Spinal cord (tissue), 10 donors: Measurements from ENCODE around the gene IRS2. TPM values are rescaled to one million over a fixed set of nuclear protein-coding genes. Genes with fewer than 3 reads are reported as not detected.
A peak's percentile ranks its signal among the peaks of the same experiment; 100 is the strongest.

Experiments
- DNase-seq, 6 donors: peaks; one replicate each; pipeline versions ENCODE4 v3.0.0 to v3.0.0-alpha.2; 2013 to 2015; ENCODE audit warnings: low spot score in 6 of 6, low read depth in 4 of 6
- H3K27ac ChIP-seq: one replicate; pipeline ENCODE4 v1.5.1; 2013; ENCODE audit warnings: low read depth, low read length, control low read depth
- H3K27me3 ChIP-seq: one replicate; pipeline ENCODE4 v1.6.1; 2013; ENCODE audit warnings: low read length; ENCODE audit not compliant: control insufficient read depth, insufficient read depth
- H3K36me3 ChIP-seq: one replicate; pipeline ENCODE4 v1.6.1; 2013; ENCODE audit warnings: low read length; ENCODE audit not compliant: control insufficient read depth, insufficient read depth
- H3K4me1 ChIP-seq: one replicate; pipeline ENCODE4 v1.6.1; 2013; ENCODE audit warnings: low read length; ENCODE audit not compliant: control insufficient read depth, insufficient read depth
- H3K4me3 ChIP-seq: one replicate; pipeline ENCODE4 v1.5.1; 2013; ENCODE audit warnings: low read depth, low read length, control low read depth
- H3K9me3 ChIP-seq: one replicate; pipeline ENCODE4 v1.6.1; 2013; ENCODE audit warnings: low read length; ENCODE audit not compliant: control insufficient read depth, insufficient read depth
- WGBS: methylation state at CpG from one replicate; pipeline ENCODE4 v1.1.5; 2013; ENCODE audit warnings: missing lambda C conversion rate; ENCODE audit not compliant: insufficient coverage; 5-methylcytosine and 5-hydroxymethylcytosine counted together
- polyA plus RNA-seq, 2 donors: library from polyadenylated mRNA; unstranded; fragments of 120-200 nt; gene quantifications; one replicate each; pipeline ENCODE4 v1.2.1, GENCODE V29; 2013; ENCODE audit not compliant: insufficient read length in 2 of 2
- total RNA-seq, 2 donors: library from RNA; depleted of rRNA in 1 of 2; stranded (reverse); fragments of 120-200 nt in 1 of 2; fragments of >200 nt in 1 of 2; gene quantifications; one replicate each; pipeline versions ENCODE4 v1.2.3 to v1.2.4, GENCODE V29; 2013 to 2014
- donor health status: healthy.

The IRS2 gene
- total and polyA plus RNA-seq, 4 donors = 6.2 to 19.0 (median 14.5) TPM

- no peak overlapping the region for H3K27ac ChIP-seq
These were observed 12.6 kb downstream of the IRS2 start for GRCh38 chr13:109773786-109774185.

GRCh38 chr13:109773276-109773675, 13.1 kb downstream of the IRS2 start:
- 100% methylated on average over 2 of the region's 6 CpGs for WGBS
- DNase-seq = no peak
- H3K27ac ChIP-seq = no peak overlapping the region

More at GRCh38 chr13:109773786-109774185, 12.6 kb downstream of the IRS2 start:
- peaks cover 5% of the 10 kb centered on the region for H3K36me3 ChIP-seq
- H3K9me3 ChIP-seq = no peaks in the 10 kb centered on the region
- peaks cover 11% of the 10 kb centered on the region for H3K4me1 ChIP-seq
- no peak overlapping the region for H3K4me3 ChIP-seq
- no CpG with 5 or more reads among the region's 4 CpGs for WGBS
- no peak for DNase-seq
- H3K27me3 ChIP-seq = no peaks in the 10 kb centered on the region

GRCh38 chr13:109771926-109772325, 14.5 kb downstream of the IRS2 start:
- DNase-seq = no peak
- Histone ChIP-seq H3K9me3 (no peaks in the 10 kb centered on the region), H3K27ac (no peak overlapping the region), H3K36me3 (peaks cover 8% of the 10 kb centered on the region), H3K27me3 (no peaks in the 10 kb centered on the region), H3K4me3 (no peak overlapping the region), H3K4me1 (peaks cover 14% of the 10 kb centered on the region)
- WGBS = 92% methylated on average over 14 of the region's 15 CpGs

More at GRCh38 chr13:109773276-109773675, 13.1 kb downstream of the IRS2 start:
- H3K9me3 ChIP-seq = no peaks in the 10 kb centered on the region
- H3K4me1 ChIP-seq = peaks cover 11% of the 10 kb centered on the region
- no peak overlapping the region for H3K4me3 ChIP-seq
- peaks cover 5% of the 10 kb centered on the region for H3K36me3 ChIP-seq
- no peaks in the 10 kb centered on the region for H3K27me3 ChIP-seq

- WGBS = 77% methylated on average over 6 of the region's 6 CpGs
- Histone ChIP-seq H3K36me3 (peaks cover 9% of the 10 kb centered on the region), H3K27ac (no peak overlapping the region), H3K9me3 (no peaks in the 10 kb centered on the region), H3K4me1 (peaks cover 18% of the 10 kb centered on the region), H3K4me3 (no peak overlapping the region), H3K27me3 (no peaks in the 10 kb centered on the region)
- DNase-seq = no peak
These were observed 15.9 kb downstream of the IRS2 start for GRCh38 chr13:109770436-109770835.

GRCh38 chr13:109769921-109770320, 16.5 kb downstream of the IRS2 start:
- no peak overlapping the region for H3K27ac ChIP-seq
- no CpG with 5 or more reads among the region's 5 CpGs for WGBS
- peaks cover 19% of the 10 kb centered on the region for H3K4me1 ChIP-seq

GRCh38 chr13:109769275-109769674, 17.1 kb downstream of the IRS2 start:
- Histone ChIP-seq H3K9me3 (no peaks in the 10 kb centered on the region), H3K27ac (no peak overlapping the region), H3K4me3 (no peak overlapping the region), H3K36me3 (peaks cover 9% of the 10 kb centered on the region), H3K4me1 (peaks cover 25% of the 10 kb centered on the region), H3K27me3 (no peaks in the 10 kb centered on the region)
- WGBS = 94% methylated on average over 4 of the region's 4 CpGs
- DNase-seq = no peak

More at GRCh38 chr13:109769921-109770320, 16.5 kb downstream of the IRS2 start:
- Histone ChIP-seq H3K36me3 (peaks cover 9% of the 10 kb centered on the region), H3K4me3 (no peak overlapping the region), H3K27me3 (no peaks in the 10 kb centered on the region), H3K9me3 (no peaks in the 10 kb centered on the region)
- DNase-seq = no peak

GRCh38 chr13:109768616-109769015, 17.8 kb downstream of the IRS2 start:
- no peak overlapping the region for H3K27ac ChIP-seq
- no peak overlapping the region for H3K4me3 ChIP-seq
- no peaks in the 10 kb centered on the region for H3K9me3 ChIP-seq
- no peaks in the 10 kb centered on the region for H3K27me3 ChIP-seq
- peaks cover 9% of the 10 kb centered on the region for H3K36me3 ChIP-seq
- DNase-seq = no peak
- WGBS = 100% methylated on average over 4 of the region's 10 CpGs
- H3K4me1 ChIP-seq = peaks cover 29% of the 10 kb centered on the region

GRCh38 chr13:109768176-109768575, 18.2 kb downstream of the IRS2 start:
- DNase-seq = no peak
- Histone ChIP-seq H3K27ac (no peak overlapping the region), H3K4me3 (no peak overlapping the region), H3K9me3 (no peaks in the 10 kb centered on the region), H3K36me3 (peaks cover 9% of the 10 kb centered on the region), H3K4me1 (peaks cover 29% of the 10 kb centered on the region), H3K27me3 (no peaks in the 10 kb centered on the region)
- WGBS = 100% methylated on average over 1 of the region's 2 CpGs

GRCh38 chr13:109767023-109767422, 19.4 kb downstream of the IRS2 start:
- H3K36me3 ChIP-seq = peaks cover 8% of the 10 kb centered on the region
- H3K27me3 ChIP-seq = no peaks in the 10 kb centered on the region
- 100% methylated on average over 2 of the region's 5 CpGs for WGBS
- DNase-seq = no peak
- no peaks in the 10 kb centered on the region for H3K9me3 ChIP-seq
- H3K27ac ChIP-seq = no peak overlapping the region
- no peak overlapping the region for H3K4me3 ChIP-seq
- peaks cover 28% of the 10 kb centered on the region for H3K4me1 ChIP-seq

- Histone ChIP-seq H3K4me1 (peaks cover 21% of the 10 kb centered on the region), H3K9me3 (no peaks in the 10 kb centered on the region), H3K27me3 (no peaks in the 10 kb centered on the region), H3K27ac (peak overlapping the region; percentile 67), H3K4me3 (no peak overlapping the region), H3K36me3 (peaks cover 6% of the 10 kb centered on the region)
- 53% methylated on average over 5 of the region's 10 CpGs for WGBS
- DNase-seq = peak in 2 of 6 donors; percentile 66 to 86
These were observed 21.7 kb downstream of the IRS2 start for GRCh38 chr13:109764470-109765291.
